ENCODE data around the gene DUSP21.

DUSP21 gene

GRCh38 chrX:44891642-44892041 lies 47.8 kb downstream of the DUSP21 start:
- TF ChIP-seq, protein P1, sequence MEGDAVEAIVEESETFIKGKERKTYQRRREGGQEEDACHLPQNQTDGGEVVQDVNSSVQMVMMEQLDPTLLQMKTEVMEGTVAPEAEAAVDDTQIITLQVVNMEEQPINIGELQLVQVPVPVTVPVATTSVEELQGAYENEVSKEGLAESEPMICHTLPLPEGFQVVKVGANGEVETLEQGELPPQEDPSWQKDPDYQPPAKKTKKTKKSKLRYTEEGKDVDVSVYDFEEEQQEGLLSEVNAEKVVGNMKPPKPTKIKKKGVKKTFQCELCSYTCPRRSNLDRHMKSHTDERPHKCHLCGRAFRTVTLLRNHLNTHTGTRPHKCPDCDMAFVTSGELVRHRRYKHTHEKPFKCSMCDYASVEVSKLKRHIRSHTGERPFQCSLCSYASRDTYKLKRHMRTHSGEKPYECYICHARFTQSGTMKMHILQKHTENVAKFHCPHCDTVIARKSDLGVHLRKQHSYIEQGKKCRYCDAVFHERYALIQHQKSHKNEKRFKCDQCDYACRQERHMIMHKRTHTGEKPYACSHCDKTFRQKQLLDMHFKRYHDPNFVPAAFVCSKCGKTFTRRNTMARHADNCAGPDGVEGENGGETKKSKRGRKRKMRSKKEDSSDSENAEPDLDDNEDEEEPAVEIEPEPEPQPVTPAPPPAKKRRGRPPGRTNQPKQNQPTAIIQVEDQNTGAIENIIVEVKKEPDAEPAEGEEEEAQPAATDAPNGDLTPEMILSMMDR (IDR thresholded peaks at IDR 0.05; ENCODE audit: insufficient read depth, missing control alignments), result no peak
- FAIRE-seq, result no peak
- DNase-seq (ENCODE audit: insufficient read length, low spot score), result no peak

Measured in D721Med (cell line).